Left cardiac atrium (tissue), 4 donors: ENCODE measurements around the gene ELOVL3. TPM values are rescaled to one million over a fixed set of nuclear protein-coding genes. Genes with fewer than 3 reads are reported as not detected.
A peak's percentile ranks its signal among the peaks of the same experiment; 100 is the strongest.
"Not testable (repeated sequence)": the region's sequence is repeated elsewhere in the genome, so short reads cannot be mapped to it uniquely, and the experiment has no call there.

Experiments used
- ATAC-seq, 2 donors: fragments of 200-7000 bp; cut with Tn5 transposase; one replicate each; pipeline ENCODE4 v1.9.1; 2020; ENCODE audit warnings: mild to moderate bottlenecking in 2 of 2, moderate library complexity in 2 of 2
- DNase-seq: peaks from one replicate; pipeline ENCODE4 v3.0.0-alpha.2; 2020
- intact Hi-C, 2 donors: fragments of 100-400 bp; cut with DNase I; formaldehyde crosslinking; loops; one replicate each; pipeline versions ENCODE4 v1.14.1 to v1.15.1; 2022 to 2023
- total RNA-seq, 2 donors: library from RNA; stranded (reverse); fragmentation: NEBNext Ultra II Directional; extraction: Animal tissue kit (Norgen Biotek cat#: 25700); gene quantifications; one replicate each; pipeline ENCODE4 v1.2.1, GENCODE V29; 2021
- donor health status: DM: no; HTN: yes; CAD: no.
- donor health status: DM: no; HTN: yes; CAD: no; lungs with severe emphysema.
- donor health status: DM: yes; HTN: yes; CAD: no.
- donor health status: Dilated cardiomyopathy.

ELOVL3 gene
- total RNA-seq, 2 donors from 2014 or later: 1.3 TPM; not detected in 1

DNA sequence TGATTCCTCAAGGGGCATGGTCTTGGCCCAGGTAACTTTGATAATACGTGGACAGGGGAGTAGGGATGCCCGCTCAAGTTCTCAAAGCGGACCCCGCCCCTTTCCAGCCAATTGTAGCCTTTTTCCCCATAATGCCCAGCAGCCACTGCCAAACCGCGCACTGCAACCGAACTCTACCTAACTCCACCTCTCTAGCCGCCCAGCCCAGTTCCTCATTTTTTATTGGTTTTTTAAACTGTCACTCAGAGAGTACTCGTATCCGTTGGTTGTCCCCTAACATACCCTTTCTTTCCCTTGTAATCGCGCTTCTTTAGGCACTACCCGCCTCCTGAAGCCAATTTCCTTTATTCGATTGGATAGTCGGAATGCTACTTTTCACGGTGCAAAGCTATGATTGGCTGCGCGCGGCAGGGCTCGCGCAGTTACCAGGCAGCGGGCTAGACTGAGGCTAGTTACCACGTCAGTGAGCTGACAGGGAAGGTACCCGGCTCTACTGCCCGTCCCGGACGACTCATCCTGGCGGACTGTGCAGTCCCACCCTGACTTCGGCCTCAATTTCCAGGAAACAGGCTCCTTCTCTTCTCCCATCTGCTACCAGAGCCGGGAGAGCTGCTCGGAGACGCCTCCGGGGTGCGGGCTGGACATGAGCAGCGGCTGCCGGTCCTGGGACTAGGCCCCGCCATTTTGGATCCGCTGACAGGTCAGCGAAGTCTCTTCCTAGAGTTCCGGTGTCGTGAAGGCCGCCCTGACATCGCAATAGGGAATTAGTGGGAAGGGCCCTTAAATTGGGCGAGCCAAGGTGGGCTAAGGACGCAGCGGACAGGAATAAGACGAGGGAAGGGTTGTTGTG is 19.2 kb downstream of the ELOVL3 start, which contains the start of gene GBF1:
TSS of gene GBF1 (plus strand) at position 451 of the 850 bp plus-strand sequence. CDS start 13,407 bp downstream, outside the sequence.
- DNase-seq (peak; percentile 93), ATAC-seq (peak; percentile 91 to 94)
- intact Hi-C loops: loop anchor here in 1 of 2 donors (10.0 kb wide), 1 partner anchor 49 kb away; no protein-coding TSS in a partner anchor

DNA sequence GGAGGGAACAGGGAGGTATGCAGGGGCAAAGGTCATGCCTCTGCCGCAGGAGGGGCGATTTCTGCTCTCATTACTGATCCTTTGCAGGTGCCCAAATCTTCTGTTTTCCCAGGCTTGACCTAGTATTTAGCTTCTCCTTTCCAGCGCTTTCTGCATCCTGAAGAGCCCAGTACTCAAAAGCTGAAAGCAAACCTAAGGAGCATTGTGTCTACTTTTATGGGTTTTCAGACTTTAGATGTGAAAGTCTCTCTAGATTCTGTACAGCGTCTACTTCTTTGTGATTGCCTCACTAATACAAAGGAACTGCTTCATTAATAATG is 19.8 kb downstream of the ELOVL3 start:
- ATAC-seq: peak in 1 of 2 donors; percentile 0
- DNase-seq: no peak
- intact Hi-C loops: loop anchor here in 1 of 2 donors (10.0 kb wide), 1 partner anchor 49 kb away; no protein-coding TSS in a partner anchor

DNA sequence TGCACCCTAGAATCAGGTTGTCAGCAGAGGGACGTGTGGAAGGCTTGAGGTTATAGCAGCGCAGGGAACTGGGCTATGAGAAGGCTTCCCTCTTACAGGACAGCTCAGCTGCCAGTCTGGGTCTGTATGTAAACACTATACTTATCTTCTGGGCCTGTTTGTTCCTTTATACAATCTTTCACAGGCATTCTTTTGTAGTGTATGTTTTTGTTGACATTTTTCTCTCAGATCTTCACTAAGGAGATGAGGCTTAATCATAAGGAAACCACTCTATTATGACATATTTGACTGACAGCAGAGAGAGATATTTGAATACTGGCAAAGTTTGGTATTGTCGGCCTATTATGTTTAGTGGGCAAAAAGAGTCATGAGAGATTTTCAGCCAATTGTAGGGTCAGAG is 20.2 kb downstream of the ELOVL3 start:
- intact Hi-C loops: loop anchor here in 1 of 2 donors (10.0 kb wide), 1 partner anchor 49 kb away; no protein-coding TSS in a partner anchor
- no peak for DNase-seq
- ATAC-seq: no peak

DNA sequence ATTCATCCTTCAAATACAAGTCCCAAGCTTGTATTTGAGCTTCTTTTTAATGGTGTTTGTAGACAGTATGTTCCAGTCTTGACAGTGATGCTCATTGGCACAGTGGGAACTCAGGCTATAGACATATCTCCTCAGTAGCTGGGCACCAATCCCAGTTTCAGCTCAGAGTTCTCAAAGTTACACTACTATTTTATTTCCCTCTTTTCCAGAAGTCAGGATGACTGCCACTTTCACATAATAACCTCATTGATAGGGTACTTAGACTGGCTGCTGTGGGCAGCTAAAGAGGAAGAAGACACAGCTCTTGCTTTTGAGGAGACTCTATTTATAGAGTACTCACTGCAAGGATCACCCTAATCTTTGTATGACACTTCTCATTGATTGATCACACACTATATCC is 21.6 kb downstream of the ELOVL3 start:
- ATAC-seq (no peak), DNase-seq (no peak)
- intact Hi-C loops: loop anchor here in 1 of 2 donors (10.0 kb wide), 1 partner anchor 47 kb away; no protein-coding TSS in a partner anchor

DNA sequence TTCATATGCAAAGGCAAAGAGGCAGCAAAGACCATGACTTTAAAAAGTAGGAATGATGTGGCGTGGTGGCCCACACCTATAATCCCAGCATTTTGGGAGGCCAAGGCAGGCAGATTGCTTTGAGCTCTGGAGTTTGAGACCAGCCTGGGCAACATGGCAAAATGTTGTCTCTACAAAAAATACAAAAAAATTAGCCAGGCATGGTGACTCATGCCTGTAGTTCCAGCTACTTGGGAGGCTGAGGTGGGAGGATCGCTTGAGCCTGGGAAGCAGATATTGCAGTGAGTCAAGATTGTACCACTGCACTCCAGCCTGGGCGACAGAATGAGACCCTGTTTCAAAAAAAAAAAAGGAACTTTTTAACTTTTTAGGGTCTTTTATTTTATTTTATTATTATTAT is 26.4 kb downstream of the ELOVL3 start:
- ATAC-seq, intact Hi-C loops, DNase-seq: not testable (repeated sequence)

GRCh38 chr10:102254426-102254825 is 28.3 kb downstream of the ELOVL3 start:
- no peak for ATAC-seq
- intact Hi-C loops: no loop called here
- no peak for DNase-seq

- intact Hi-C loops: no loop called here
- ATAC-seq (no peak), DNase-seq (no peak)
Observed at GRCh38 chr10:102255404-102255803, 29.3 kb downstream of the ELOVL3 start.

DNA sequence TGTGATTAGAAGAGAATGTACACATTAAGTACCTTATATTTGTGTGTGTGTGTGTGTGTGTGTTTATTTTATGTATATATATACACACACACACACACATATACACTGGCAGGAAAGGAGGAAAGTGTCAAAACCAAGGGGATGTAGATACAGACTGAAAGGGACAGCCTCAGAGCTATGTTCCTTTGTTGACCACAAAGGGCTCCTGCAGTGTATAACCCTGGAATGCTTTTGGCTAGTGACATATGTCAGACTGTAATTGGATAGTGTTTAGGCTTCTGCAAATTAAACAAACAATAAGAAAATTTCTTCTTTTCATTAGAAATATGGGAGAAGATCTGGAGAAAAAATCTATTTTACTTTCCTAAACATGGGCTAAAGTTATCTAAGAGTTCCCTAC is 35.1 kb downstream of the ELOVL3 start:
- DNase-seq (no peak), ATAC-seq (no peak)
- intact Hi-C loops: no loop called here

DNA sequence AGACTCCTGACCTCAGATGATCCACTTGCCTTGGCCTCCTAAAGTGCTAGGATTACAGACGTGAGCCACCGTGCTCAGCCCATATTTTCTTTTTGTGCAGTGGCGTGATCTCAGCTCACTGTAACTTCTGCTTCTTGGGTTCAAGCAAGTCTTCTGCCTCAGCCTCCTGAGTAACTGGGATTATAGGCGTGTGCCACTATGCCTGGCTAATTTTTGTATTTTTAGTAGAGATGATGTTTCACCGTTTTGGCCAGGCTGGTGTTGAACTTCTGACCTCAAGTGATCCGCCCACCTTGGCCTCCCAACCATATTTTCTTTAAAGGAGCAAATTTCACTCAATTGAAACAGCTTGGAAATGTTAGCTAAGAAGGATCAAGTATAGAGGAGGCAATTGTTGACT is 35.7 kb downstream of the ELOVL3 start:
- ATAC-seq: no peak
- intact Hi-C loops: no loop called here
- DNase-seq: no peak

GRCh38 chr10:102262744-102263370 is 36.8 kb downstream of the ELOVL3 start:
- intact Hi-C loops: no loop called here
- peak in 1 of 2 donors; percentile 27 for ATAC-seq
- DNase-seq: no peak

GRCh38 chr10:102264371-102264770 is 38.3 kb downstream of the ELOVL3 start:
- DNase-seq (no peak), ATAC-seq (no peak)
- intact Hi-C loops: no loop called here

- DNase-seq: no peak
- ATAC-seq: no peak
- intact Hi-C loops: no loop called here
Observed at GRCh38 chr10:102266670-102267069, 40.6 kb downstream of the ELOVL3 start.

GRCh38 chr10:102267748-102268147 is 41.6 kb downstream of the ELOVL3 start:
- ATAC-seq (peak in 1 of 2 donors; percentile 30), DNase-seq (no peak)
- intact Hi-C loops: no loop called here

- ATAC-seq (peak in 1 of 2 donors; percentile 31), DNase-seq (no peak)
- intact Hi-C loops: no loop called here
Observed at GRCh38 chr10:102268375-102268888, 42.3 kb downstream of the ELOVL3 start.

DNA sequence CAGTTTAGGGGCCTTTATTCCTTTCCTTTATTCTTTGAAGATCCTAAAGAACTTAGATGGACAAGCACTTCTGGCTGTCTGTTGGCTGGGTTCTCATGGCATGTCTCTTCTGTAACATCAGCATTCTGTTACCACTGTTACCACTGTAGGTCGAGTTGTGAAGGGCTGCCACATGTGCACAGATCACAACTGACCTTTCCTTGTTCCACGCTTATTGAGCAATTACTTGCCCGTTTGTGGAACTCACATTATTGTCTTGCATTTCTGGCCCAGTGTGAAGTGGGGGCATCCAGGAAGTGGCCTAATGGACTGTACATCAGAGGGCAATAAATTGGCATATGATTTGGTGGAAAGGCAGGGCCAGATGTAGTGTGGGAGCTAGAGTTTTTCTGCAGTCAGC is 42.9 kb downstream of the ELOVL3 start:
- DNase-seq (no peak), ATAC-seq (no peak)
- intact Hi-C loops: no loop called here

GRCh38 chr10:102274062-102274461 is 48.0 kb downstream of the ELOVL3 start:
- intact Hi-C loops: no loop called here
- DNase-seq (no peak), ATAC-seq (no peak)

DNA sequence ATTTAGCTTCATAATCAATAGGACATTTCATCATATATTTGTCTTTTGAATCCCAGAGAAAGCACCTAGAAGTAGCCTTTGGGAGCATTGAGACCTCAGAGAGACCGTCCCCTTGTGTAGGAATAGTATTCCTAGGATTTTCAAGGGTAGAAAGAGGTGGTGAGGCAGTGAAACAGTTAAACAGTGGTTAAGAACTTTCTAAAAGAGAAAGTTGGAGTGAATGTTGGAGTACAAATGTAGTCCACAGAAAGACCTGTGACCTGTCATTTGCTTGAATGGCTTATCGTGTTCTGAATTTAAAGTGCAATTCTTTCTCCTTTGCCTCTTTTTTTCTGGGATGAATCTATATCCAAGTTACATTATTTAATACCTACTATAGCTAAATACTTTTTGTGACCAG is 49.2 kb downstream of the ELOVL3 start:
- intact Hi-C loops: no loop called here
- no peak for ATAC-seq
- DNase-seq: no peak

GRCh38 chr10:102279104-102279503 is 53.0 kb downstream of the ELOVL3 start:
- intact Hi-C loops: no loop called here
- no peak for DNase-seq
- ATAC-seq: no peak
